ENCODE measurements around the gene RBM8A. TPM values are rescaled to one million over a fixed set of nuclear protein-coding genes. Genes with fewer than 3 reads are reported as not detected.

Gene RBM8A
- total RNA-seq, 1 donor from 2014 or later, result 287 TPM

DNA sequence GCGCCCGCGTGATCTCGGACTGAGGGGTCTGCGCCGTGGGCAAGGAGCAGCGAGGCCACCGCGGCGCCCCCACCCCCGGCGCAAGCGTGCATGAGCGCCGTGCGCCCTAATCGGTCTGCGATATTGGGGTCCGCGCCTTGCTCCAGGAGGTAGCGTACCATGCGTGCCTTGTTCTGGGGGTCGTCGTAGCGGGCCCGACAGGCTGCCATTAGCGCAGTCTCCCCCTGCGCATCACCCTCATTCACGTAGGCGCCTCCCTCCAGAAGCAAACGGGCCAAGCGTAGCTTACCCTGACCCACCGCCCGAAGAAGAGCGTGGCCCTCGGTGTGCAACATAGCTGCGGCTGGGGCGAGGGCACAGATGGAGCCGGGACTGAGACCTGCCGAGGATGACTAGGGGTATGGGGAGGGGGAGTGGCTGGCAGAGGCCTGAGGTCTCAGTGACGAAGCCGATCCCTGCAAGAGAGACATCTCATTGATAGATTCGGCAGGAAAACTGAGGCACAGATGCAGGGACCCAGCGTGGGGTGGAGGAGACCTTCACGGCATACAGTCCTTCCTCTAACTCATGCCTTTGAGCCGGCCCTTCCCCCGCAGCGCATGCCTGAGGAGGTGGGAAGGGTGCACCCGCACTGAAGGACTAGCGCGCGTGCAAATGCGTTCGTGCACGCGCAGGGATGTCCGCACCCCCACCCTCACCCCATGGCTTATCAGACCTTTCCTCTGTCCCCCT lies 34.3 kb upstream of the RBM8A start:
- Mint-ChIP-seq H3K9me3 (no peaks in the 10 kb centered on the region), H3K27me3 (ENCODE audit: low read depth) (no peaks in the 10 kb centered on the region), H3K36me3 (ENCODE audit: low read depth) (no peaks in the 10 kb centered on the region), H3K27ac (peak overlapping the region; percentile 62), H3K4me1 (ENCODE audit: low read depth) (peaks cover 59% of the 10 kb centered on the region), H3K4me3 (ENCODE audit: low read depth) (peak overlapping the region; percentile 87)
- intact Hi-C loops (cut with micrococcal nuclease), result loop anchor here (5.0 kb wide), 1 partner anchor 36 kb away; the partner anchor contains the start of gene TXNIP
- DNase-seq (ENCODE audit: low spot score), result no peak

DNA sequence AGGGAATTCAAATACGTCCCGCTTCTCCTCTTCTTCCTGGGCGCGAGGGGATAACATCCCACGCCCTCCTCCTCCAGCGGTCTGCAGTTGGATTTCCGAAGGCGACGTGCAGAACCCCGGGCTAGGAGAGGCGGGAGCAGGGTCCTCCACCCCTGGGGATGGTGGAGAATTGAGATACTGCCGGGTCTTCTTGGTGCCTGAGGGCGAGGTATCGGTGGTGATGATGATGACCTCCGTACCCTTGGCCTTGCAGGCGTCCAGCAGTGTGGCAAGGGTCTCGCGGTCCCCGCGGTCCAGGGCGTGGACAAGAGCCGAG lies 33.8 kb upstream of the RBM8A start:
- Mint-ChIP-seq H3K4me3 (ENCODE audit: low read depth) (peak overlapping the region; percentile 87), H3K27ac (peak overlapping the region; percentile 34), H3K36me3 (ENCODE audit: low read depth) (no peaks in the 10 kb centered on the region), H3K27me3 (ENCODE audit: low read depth) (no peaks in the 10 kb centered on the region), H3K4me1 (ENCODE audit: low read depth) (peaks cover 63% of the 10 kb centered on the region), H3K9me3 (no peaks in the 10 kb centered on the region)
- intact Hi-C loops (cut with micrococcal nuclease), result loop anchor here (5.0 kb wide), 1 partner anchor 36 kb away; the partner anchor contains the start of gene TXNIP
- DNase-seq (ENCODE audit: low spot score), result no peak

DNA sequence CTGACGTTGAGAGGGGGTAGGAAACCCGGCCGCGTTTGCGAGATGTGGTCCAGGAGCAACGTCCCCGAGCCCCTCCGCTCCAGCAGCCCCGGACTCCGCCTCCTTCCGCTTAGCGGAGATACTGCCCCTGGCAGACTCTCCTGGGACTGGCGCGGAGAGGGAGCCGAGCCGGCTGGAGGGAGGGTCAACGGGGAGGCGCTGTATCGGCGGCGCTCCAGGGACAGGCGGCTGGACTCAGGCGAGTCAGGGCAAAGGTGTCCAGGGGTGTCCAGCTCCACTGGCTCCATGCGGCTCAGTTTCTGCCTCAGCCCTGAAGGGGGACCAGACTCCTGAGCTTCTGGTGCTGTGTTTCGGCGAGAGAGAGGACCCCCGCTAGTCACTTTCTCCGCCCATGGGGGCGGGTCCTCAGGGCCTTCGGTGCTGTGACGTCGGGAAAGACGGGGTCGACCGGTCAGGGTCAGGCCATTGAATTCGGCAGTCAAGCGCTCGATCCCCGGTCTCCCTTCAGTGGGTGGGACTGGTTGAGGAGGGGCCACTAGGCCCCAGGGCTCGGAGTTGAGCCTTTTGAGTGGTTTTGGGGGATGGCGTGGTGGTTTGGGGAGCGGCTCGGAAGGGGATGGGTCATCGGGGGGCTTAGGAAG lies 33.3 kb upstream of the RBM8A start:
- peak overlapping the region; percentile 87 for H3K4me3 Mint-ChIP-seq (ENCODE audit: low read depth)
- peaks cover 67% of the 10 kb centered on the region for H3K4me1 Mint-ChIP-seq (ENCODE audit: low read depth)
- intact Hi-C loops (cut with micrococcal nuclease), result loop anchor here (5.0 kb wide), 1 partner anchor 37 kb away; the partner anchor contains the start of gene TXNIP
- H3K27ac Mint-ChIP-seq, result peak overlapping the region; percentile 34
- no peaks in the 10 kb centered on the region for H3K27me3 Mint-ChIP-seq (ENCODE audit: low read depth)
- no peaks in the 10 kb centered on the region for H3K9me3 Mint-ChIP-seq
- peaks cover under 1% of the 10 kb centered on the region for H3K36me3 Mint-ChIP-seq (ENCODE audit: low read depth)
- no peak for DNase-seq (ENCODE audit: low spot score)

DNA sequence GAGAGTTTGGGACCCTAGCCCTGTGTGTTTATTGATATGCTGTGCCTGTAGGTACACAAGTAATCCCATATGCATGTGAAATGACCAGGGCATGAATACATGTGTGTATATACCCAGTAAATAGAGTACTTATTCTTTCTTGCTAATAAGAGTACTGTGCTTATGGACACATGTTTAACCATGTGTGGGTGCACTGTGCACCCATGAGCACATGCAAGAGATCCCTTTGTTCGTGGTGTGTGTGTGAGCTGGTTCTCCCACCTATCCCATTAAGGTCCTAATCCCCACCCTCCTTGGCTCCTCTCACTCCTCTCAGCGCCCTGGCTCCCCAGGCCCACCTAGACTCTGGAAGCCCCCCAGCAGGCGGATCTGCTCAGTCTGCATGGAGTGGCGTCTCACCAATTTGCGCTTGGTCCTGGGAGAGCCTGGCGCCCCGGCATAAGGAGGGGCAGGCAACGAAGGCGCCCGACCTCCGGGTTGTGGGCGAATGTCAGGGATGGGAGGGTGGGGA lies 32.7 kb upstream of the RBM8A start:
- Mint-ChIP-seq H3K27ac (no peak overlapping the region), H3K9me3 (no peaks in the 10 kb centered on the region), H3K27me3 (ENCODE audit: low read depth) (no peaks in the 10 kb centered on the region), H3K36me3 (ENCODE audit: low read depth) (peaks cover 5% of the 10 kb centered on the region), H3K4me1 (ENCODE audit: low read depth) (peaks cover 69% of the 10 kb centered on the region), H3K4me3 (ENCODE audit: low read depth) (peak overlapping the region; percentile 9)
- DNase-seq (ENCODE audit: low spot score), result no peak
- intact Hi-C loops (cut with micrococcal nuclease), result loop anchor here (2.0 to 5.0 kb wide), 2 partner anchors 37 to 77 kb away; partner anchors contain the start of gene TXNIP

DNA sequence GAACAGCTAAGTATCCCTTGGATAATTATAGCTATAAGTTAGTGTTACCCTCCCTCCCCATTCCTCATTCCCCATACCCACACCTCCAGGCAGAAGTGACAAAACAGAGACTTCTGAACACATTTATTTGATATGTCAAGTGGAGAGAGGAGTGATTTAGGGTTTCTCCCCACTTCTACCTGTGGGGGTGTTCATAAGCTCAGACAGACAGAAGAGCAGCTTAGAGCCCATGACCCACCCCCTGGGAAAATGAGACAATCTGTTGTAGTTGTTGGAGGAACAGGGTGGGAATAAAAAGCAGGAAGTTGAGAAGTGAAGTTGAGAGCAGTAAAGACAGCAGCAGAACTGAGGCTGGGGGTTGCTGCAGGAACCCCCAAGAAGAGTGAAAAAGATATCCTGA lies 32.0 kb upstream of the RBM8A start:
- intact Hi-C loops (cut with micrococcal nuclease), result loop anchor here (2.0 kb wide), 1 partner anchor 77 kb away; no protein-coding TSS in a partner anchor
- Mint-ChIP-seq H3K9me3 (no peaks in the 10 kb centered on the region), H3K4me3 (ENCODE audit: low read depth) (peak overlapping the region; percentile 1), H3K4me1 (ENCODE audit: low read depth) (peaks cover 71% of the 10 kb centered on the region), H3K36me3 (ENCODE audit: low read depth) (peaks cover 5% of the 10 kb centered on the region), H3K27me3 (ENCODE audit: low read depth) (no peaks in the 10 kb centered on the region), H3K27ac (no peak overlapping the region)
- DNase-seq (ENCODE audit: low spot score), result no peak

DNA sequence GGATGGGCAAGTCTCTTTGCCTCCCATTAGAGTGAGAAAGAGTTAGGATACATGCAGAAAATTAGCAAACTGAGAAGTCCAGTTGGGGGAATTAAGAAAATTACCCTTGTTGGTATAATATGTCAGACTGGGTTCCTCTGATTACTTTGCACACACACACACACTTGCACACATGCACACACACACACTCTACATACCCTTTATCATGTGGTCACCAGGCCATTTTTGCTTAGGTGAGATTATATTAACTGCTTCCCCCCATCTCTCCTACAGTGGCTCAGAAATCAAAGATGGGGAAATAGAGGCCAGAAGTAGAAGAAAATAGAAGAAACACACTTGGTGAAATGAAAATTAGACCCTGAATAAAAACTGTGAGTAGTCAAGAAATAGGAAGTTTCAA lies 31.4 kb upstream of the RBM8A start:
- Mint-ChIP-seq H3K27me3 (ENCODE audit: low read depth) (no peaks in the 10 kb centered on the region), H3K36me3 (ENCODE audit: low read depth) (peaks cover 7% of the 10 kb centered on the region), H3K9me3 (no peaks in the 10 kb centered on the region), H3K27ac (no peak overlapping the region), H3K4me3 (ENCODE audit: low read depth) (no peak overlapping the region), H3K4me1 (ENCODE audit: low read depth) (peaks cover 67% of the 10 kb centered on the region)
- intact Hi-C loops (cut with micrococcal nuclease), result loop anchor here (2.0 kb wide), 1 partner anchor 78 kb away; no protein-coding TSS in a partner anchor
- no peak for DNase-seq (ENCODE audit: low spot score)

DNA sequence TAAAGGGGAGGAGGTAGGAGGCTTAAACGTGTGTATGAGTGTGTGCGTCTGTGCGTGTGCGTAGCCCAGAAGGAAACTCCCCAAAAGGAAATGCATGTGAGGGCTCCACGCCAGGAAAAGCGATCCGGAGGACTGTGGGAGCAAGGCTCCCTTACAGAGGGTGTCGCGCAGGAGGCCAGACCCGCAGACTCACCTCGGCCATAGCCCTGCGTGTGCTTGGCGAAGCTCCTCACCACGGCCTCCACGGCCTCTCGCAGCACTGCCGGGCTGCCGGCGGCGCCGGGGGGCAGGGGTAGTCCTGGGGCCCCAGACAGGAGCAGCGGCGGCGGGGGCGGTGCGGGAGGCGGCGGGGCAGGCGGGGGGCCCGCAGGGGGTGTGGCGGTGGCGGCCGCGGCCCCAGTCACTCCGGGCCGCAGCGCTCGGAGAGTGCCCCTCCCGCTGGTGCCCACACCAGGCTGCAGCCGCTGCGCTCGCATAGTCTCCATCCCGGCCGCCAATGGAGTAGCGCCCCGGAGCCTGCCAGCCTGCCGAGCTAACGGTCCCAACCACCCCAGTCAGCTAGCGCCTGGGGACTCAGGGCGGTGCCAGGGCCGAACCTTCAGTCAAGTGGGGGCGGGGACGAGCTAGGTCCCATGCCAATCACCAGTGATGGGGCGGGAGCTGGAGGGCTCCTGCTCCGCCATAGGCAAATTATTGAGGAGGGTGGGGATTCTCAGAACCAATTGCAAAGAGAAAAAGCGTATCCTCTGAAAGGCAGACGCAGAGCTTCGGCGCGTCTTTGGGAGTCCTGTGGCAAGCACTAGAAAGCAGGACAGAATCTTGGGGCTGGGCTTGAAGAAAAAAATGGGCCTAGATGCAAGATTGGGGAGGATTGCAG lies 30.4 kb upstream of the RBM8A start, which contains the start of gene LIX1L:
TSS of gene LIX1L (minus strand) at position 575 of the 877 bp plus-strand sequence. CDS start at position 485, 90 bp downstream.
- H3K4me3 Mint-ChIP-seq (ENCODE audit: low read depth), result peak within 1 kb of the TSS; percentile 98

DNA sequence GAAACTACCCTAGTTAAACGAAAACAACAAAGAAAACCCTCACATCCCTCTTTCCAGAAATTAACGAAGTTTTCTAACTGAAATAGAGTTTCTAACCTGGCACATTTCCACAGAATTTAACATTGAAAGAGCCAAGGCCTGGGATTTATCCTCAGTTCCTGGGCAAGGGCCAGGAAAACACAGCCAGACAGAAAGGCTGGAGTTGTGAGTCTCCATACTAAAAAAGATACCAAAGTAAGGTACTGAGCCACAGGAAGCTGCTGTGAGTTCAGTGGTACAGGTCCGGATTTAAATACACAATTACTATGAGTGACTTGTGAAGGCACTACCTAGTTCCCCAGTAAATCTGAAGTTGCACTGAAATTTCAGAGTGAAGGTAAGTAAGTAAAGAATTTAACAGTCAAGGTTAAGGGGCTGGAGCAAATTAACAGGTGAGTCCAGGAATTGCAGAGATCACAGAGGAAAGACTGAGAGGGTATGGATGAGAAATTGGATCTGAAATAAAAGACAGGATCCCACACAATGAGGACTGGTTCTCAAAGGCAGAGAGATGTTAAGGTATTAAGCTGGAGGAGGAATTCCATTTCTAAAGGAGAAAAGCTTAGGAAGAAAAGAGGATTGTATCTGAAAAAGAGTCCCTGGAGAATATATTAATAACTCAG lies 29.6 kb upstream of the RBM8A start:
- Mint-ChIP-seq H3K36me3 (ENCODE audit: low read depth) (peaks cover 17% of the 10 kb centered on the region), H3K4me1 (ENCODE audit: low read depth) (peaks cover 56% of the 10 kb centered on the region), H3K4me3 (ENCODE audit: low read depth) (peak overlapping the region; percentile 98), H3K27ac (peak overlapping the region; percentile 91), H3K27me3 (ENCODE audit: low read depth) (no peaks in the 10 kb centered on the region), H3K9me3 (no peaks in the 10 kb centered on the region)
- intact Hi-C loops (cut with micrococcal nuclease), result loop anchor here (1.0 kb wide), 1 partner anchor 30 kb away; the partner anchor contains the start of gene RBM8A
- no peak for DNase-seq (ENCODE audit: low spot score)

More for the DNA sequence above, 30.4 kb upstream of the RBM8A start, which contains the start of gene LIX1L:
- peak within 1 kb of the TSS; percentile 91 for H3K27ac Mint-ChIP-seq
- peaks cover 56% of the 10 kb centered on the region for H3K4me1 Mint-ChIP-seq (ENCODE audit: low read depth)
- H3K36me3 Mint-ChIP-seq (ENCODE audit: low read depth), result peaks cover 13% of the 10 kb centered on the region
- DNase-seq (ENCODE audit: low spot score), result peak; percentile 93
- no peaks in the 10 kb centered on the region for H3K9me3 Mint-ChIP-seq
- H3K27me3 Mint-ChIP-seq (ENCODE audit: low read depth), result no peaks in the 10 kb centered on the region
- intact Hi-C loops (cut with micrococcal nuclease), result loop anchor here (1.0 to 2.0 kb wide), 2 partner anchors 30 to 79 kb away; partner anchors contain the start of gene RBM8A

DNA sequence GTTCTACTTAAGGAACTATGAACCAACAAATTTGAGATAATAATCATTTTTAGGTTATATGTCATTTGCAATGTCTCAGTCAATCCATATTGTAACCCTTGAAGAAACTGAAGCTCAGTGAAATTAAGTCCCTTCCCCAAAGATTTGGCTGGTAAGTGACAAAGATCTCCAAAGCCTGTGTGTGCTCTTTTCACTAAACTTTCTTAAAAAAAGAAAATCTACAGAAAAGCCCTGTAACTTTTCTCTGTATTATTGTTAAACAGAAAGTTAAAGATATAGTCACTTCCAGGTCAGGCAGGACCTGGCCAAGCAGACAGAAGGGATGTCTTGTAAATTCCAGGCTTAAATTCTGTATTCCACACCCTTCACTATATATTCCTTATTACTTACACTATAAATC lies 29.1 kb upstream of the RBM8A start:
- peaks cover 22% of the 10 kb centered on the region for H3K36me3 Mint-ChIP-seq (ENCODE audit: low read depth)
- intact Hi-C loops (cut with micrococcal nuclease), result no loop called here
- H3K9me3 Mint-ChIP-seq, result no peaks in the 10 kb centered on the region

DNA sequence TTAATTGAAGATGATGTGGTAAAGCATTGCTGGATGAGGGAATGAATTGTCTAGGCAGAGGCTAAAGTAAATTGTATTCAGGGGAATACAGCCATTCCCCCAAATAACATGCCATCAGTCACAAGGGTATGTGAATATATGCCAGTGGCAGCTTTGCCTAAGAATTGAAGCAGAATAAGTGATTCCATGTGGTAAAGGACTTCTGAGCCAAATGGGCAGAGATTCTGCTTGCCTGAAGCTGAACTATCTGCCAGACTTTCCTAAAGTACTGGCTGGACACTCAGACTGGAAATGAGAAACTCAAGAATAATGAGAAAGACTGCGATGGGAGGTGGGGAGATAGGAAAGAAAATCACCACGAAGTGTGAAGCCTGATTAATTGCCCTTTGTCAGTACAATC lies 28.2 kb upstream of the RBM8A start:
- no peak for DNase-seq (ENCODE audit: low spot score)
- intact Hi-C loops (cut with micrococcal nuclease), result no loop called here

More for the DNA sequence above, 29.1 kb upstream of the RBM8A start:
- no peak overlapping the region for H3K27ac Mint-ChIP-seq
- H3K27me3 Mint-ChIP-seq (ENCODE audit: low read depth), result no peaks in the 10 kb centered on the region
- DNase-seq (ENCODE audit: low spot score), result no peak
- peak overlapping the region; percentile 98 for H3K4me3 Mint-ChIP-seq (ENCODE audit: low read depth)
- H3K4me1 Mint-ChIP-seq (ENCODE audit: low read depth), result peaks cover 56% of the 10 kb centered on the region

DNA sequence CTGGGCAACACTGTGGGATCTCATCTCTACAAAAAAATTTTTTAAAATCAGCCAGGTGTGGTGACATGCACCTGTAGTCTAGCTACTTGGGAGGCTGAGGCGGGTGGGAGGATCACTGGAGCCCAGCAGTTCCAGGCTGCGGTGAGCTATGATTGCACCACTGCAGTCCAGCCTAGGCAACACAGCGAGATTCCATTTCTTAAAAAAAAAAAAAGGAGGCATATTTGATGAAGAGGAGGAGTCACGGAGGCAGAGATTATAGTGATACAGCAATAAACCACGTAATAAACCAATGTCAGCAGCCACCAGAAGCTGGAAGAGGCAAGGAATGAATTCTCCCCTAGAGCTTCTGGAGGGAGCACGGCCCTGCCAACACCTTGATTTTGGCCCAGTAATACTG lies 26.6 kb upstream of the RBM8A start:
- Mint-ChIP-seq H3K4me3 (ENCODE audit: low read depth) (no peak overlapping the region), H3K9me3 (no peaks in the 10 kb centered on the region), H3K36me3 (ENCODE audit: low read depth) (peaks cover 32% of the 10 kb centered on the region), H3K27ac (no peak overlapping the region), H3K4me1 (ENCODE audit: low read depth) (peaks cover 59% of the 10 kb centered on the region), H3K27me3 (ENCODE audit: low read depth) (no peaks in the 10 kb centered on the region)
- DNase-seq (ENCODE audit: low spot score), result no peak
- intact Hi-C loops (cut with micrococcal nuclease), result no loop called here

More for the DNA sequence above, 28.2 kb upstream of the RBM8A start:
- Mint-ChIP-seq H3K36me3 (ENCODE audit: low read depth) (peaks cover 29% of the 10 kb centered on the region), H3K4me3 (ENCODE audit: low read depth) (peak overlapping the region; percentile 32), H3K9me3 (no peaks in the 10 kb centered on the region), H3K27me3 (ENCODE audit: low read depth) (no peaks in the 10 kb centered on the region), H3K4me1 (ENCODE audit: low read depth) (peaks cover 59% of the 10 kb centered on the region), H3K27ac (no peak overlapping the region)

DNA sequence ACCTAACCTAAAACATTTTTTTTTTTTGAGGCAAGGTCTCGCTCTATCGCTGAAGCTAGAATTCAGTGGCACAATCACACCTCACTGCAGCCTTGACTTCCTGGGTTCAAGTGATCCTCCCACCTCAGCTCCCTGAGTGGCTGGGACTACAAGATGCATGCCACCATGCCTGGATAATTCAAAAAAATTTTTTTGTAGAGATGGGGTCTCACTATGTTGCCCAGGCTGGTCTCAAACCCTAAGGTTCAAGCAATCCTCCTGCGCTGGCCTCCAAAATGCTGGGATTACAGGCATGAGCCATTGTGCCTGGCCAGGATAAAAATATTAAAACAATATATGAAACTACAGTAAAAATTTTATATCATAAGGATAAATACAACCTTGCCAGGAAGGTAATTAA lies 25.6 kb upstream of the RBM8A start:
- H3K27ac Mint-ChIP-seq, result no peak overlapping the region
- no peak overlapping the region for H3K4me3 Mint-ChIP-seq (ENCODE audit: low read depth)
- H3K36me3 Mint-ChIP-seq (ENCODE audit: low read depth), result peaks cover 32% of the 10 kb centered on the region
- peaks cover 50% of the 10 kb centered on the region for H3K4me1 Mint-ChIP-seq (ENCODE audit: low read depth)
- no peaks in the 10 kb centered on the region for H3K27me3 Mint-ChIP-seq (ENCODE audit: low read depth)
- no peak for DNase-seq (ENCODE audit: low spot score)
- intact Hi-C loops (cut with micrococcal nuclease), result no loop called here
- no peaks in the 10 kb centered on the region for H3K9me3 Mint-ChIP-seq
